Hematopoietic multipotent progenitor cell treated with erythropoietin and hydrocortisone succinate and interleukin-3 and kit ligand, for 4 days (in vitro differentiated cells): ENCODE measurements around the gene KIF3B.
"Not testable (repeated sequence)": the region's sequence is repeated elsewhere in the genome, so short reads cannot be mapped to it uniquely, and the experiment has no call there.

Experiments
- DNase-seq: peaks from one replicate; pipeline ENCODE4 v3.0.0-alpha.2; 2015

KIF3B gene

DNA sequence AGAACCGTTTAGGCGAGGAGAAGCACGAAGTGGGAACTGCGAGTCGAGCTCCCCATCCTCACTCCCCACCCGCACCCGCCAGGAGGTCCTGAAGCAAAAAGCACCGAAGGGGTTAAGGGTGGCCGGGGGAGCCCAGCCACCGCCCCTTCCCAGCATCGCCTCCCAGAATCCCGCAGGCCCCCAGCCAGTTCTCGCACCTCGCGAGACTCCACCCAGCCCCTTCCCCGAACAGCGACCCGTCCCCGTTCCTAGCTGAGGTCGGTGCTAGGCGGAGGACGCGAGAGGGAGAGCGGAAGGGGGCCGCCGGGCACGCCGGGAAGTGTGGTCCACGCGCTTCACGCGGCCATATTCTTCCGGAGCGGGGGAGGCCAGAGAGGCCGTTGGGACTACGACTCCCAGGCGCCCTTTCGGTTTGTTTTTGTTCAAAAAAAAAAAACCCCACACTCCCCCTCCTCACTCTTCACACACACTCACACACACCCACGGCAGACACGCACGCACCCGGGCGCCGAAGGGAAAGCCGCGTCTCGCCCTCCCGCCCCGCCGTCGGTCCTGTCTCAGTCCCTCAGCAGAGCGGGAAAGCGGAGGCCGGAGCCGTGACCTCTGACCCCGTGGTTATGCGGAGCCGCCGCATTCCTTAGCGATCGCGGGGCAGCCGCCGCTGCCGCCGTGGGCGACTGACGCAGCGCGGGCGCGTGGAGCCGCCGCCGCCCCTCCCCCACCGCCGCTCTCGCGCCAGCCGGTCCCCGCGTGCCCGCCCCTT is 80.6 kb downstream of the KIF3B start, which contains the start of gene ASXL1:
TSS of gene ASXL1 (plus strand) at position 463 of the 763 bp plus-strand sequence. CDS start 445 bp downstream, outside the sequence.
- DNase-seq, result peak; percentile 99

DNA sequence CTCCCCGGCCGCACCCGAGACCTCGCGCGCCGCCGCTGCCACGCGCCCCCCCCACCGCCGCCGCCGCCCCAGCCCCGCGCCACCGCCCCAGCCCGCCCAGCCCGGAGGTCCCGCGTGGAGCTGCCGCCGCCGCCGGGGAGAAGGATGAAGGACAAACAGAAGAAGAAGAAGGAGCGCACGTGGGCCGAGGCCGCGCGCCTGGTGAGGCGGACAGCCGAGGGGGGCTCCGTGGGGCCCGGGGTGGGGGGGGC is 81.1 kb downstream of the KIF3B start:
- no peak for DNase-seq

DNA sequence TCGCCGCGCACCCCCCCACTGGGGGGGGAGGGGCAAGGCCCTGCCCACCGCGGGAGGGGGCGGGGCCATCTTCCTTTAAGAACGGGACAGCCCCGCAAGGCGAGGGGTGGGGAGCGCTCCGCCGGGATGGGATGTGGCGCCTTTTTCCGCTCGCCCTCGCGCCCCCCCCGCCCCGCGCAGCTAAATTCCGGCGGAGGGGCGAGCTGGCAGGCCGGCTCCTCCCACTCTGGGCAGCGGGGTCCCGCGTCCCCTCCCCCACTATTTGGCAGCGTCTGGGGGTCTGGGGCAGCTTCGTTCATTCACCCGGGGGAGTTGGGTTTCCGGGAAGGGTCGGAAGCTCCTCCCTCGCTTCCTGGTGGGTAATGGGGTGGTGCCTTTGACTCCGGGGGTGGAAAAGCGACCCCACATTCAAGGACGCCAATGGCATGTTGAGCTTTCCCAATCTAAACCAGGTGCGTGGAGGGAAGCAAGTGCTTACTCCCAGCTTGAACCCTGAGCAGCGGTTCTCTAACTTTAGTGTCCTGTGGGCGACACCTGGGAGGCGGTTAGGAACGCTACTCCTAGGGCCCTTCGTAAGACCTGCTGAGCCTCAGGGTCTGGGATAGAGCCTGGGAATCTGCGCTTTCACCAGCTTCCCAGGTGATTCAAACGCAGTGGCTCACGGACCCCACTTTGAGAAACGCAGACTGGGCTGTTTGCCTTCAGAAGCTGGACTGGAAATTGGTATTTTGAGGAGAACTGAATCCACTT is 81.6 kb downstream of the KIF3B start:
- peak; percentile 88 for DNase-seq

DNA sequence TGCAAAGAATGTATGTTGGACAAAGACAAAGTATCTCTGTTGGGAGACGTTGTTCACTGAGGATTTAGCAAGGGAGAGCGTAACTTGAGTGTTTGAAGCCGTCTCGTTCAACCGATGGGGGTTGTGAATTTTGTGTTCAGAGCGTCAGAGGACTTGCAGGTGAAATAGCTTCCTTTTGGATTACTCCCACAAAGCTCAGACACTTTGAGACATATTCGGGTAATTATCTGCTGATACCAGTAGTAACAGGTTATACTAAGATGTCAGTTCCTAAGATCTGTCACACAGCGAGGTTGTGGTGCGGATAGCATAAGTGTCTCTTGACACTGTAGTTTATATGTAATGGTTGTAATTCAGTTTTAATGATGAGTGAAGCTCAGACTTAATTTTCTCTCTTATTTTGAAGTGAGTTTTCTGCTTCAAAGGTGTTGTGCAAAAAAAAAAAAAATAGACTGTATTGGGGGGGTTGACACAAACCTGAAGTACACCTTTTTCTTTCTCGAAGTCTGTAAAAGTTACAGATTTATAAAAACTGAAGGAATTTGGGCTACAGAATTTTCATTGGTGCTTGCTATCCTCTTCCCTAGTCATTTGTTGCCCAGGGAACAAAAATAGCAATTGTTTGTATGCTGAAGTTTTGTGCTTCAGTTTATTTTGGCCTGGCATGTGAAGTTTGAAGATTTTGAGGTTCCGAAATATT is 82.3 kb downstream of the KIF3B start:
- peak; percentile 44 for DNase-seq

DNA sequence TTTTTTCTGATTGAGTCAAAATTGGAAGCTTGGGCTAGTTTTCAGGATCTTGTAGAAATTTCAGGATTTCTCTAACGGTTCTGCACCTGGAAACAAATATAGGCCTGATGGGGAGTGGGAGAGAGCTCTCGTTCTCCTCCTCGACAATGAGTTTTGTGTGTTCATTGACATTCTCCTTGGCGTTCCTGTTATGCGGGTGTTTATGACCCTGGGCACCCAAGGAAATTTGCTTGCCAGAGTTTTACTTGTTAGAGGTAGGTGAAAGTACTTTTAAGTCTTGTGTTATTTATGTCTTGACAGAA is 82.8 kb downstream of the KIF3B start:
- no peak for DNase-seq

- DNase-seq, result no peak
These were observed 85.5 kb downstream of the KIF3B start for GRCh38 chr20:32362901-32363364.

- no peak for DNase-seq
These were observed 86.0 kb downstream of the KIF3B start for GRCh38 chr20:32363492-32363891.

- DNase-seq, result no peak
These were observed 87.2 kb downstream of the KIF3B start for GRCh38 chr20:32364554-32365208.

- DNase-seq, result no peak
These were observed 88.1 kb downstream of the KIF3B start for GRCh38 chr20:32365564-32365963.

- no peak for DNase-seq
These were observed 88.9 kb downstream of the KIF3B start for GRCh38 chr20:32366380-32366779.

DNA sequence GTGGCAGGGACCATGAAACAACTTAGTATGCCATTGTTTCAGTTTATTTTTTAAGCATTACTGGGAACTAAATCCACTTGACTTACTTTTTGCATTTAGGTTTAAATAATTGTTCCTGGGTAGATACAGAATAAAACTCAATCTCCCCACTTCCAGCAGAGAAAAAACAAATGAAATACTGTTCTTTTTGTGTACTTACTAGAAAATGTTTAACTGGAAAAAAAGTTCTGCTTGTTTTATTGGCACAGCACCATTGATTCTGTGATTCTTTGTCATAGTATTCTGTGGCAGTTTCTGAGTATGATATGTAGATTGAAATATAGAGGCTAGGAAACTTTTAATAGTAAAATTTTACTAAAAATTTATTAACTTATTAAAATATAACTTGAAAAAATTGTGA is 90.9 kb downstream of the KIF3B start:
- no peak for DNase-seq

DNA sequence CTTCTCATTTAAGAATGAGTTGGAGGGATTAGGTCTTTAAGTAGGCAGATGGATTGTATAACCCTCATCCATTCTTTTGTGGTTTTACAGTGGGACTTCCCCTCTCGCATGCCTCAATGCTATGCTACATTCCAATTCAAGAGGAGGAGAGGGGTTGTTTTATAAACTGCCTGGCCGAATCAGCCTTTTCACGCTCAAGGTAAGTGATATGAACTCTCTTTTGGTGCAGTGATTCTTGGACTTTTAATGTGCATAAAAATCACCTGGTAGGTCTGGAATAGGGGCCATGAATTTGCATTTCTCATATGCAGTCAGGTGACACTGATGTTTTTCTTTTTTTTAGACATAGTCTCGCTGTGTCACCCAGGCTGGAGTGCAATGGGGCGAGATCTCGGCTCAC is 91.5 kb downstream of the KIF3B start:
- peak; percentile 18 for DNase-seq

GRCh38 chr20:32370897-32371296 is 93.4 kb downstream of the KIF3B start:
- no peak for DNase-seq

- no peak for DNase-seq
These were observed 101.0 kb downstream of the KIF3B start for GRCh38 chr20:32378461-32378860.

GRCh38 chr20:32380037-32380436 is 102.6 kb downstream of the KIF3B start:
- not testable (repeated sequence) for DNase-seq

DNA sequence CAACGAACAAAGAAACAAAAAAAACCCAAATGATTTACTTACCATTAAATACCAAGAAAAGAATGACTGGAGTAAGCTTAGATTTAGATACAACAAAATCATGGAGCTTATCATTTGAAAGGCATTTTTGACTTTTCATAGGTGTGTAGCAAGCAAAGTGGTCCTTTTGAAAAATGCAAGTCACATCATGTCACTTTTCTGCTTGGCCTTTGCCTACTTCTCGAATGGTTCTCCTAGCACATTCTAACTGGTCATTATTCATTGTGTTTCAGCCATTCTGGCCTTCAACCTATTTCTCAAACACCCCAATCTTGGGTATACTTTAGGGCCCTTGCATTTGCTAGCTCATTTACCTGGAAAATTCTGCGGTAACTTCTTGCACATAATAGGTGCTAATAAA is 103.3 kb downstream of the KIF3B start:
- no peak for DNase-seq

GRCh38 chr20:32382102-32382950 is 104.9 kb downstream of the KIF3B start:
- DNase-seq, result no peak

DNA sequence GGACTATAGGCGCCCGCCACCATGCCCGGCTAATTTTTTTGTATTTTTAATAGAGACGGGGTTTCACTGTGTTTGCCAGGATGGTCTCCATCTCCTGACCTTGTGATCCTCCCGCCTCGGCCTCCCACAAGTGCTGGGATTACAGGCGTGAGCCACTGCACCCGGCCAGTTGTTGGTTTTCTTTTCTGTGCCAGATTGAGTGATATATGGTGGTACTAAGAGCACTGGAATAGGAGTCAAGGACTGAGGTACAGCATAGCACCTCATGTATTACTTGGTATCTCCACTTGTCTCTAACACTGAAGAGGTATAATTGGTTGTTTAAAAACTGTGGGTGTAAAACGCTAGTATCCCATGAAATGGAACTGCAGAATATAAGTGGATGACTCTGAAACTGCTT is 106.0 kb downstream of the KIF3B start:
- not testable (repeated sequence) for DNase-seq
